GM23338 (cell line): ENCODE data around the gene TMEM143.
A peak's percentile ranks its signal among the peaks of the same experiment; 100 is the strongest.

Experiments
- CREB1 ChIP-seq: fragments of 250-450 bp; sonication (Bioruptor Pico); IDR thresholded peaks from 2 replicates; pipeline ENCODE4 v1.5.0; 2020; ENCODE audit warnings: low read depth, mild to moderate bottlenecking, moderate library complexity
- CTCF ChIP-seq, 2 experiments: fragments of 200-600 bp in 1 of 2; sonication (generic) in 1 of 2; conservative IDR thresholded peaks; 2 replicates each; pipeline versions ENCODE4 v1.5.1 to v1.6.1; 2016 to 2017; ENCODE audit warnings: antibody characterized with exemption in 2 of 2, low read depth in 2 of 2, mild to moderate bottlenecking in 2 of 2, moderate library complexity in 1 of 2
- ETS1 ChIP-seq: IDR thresholded peaks from 2 replicates; pipeline ENCODE4 v1.6.1; 2016; ENCODE audit warnings: antibody characterized with exemption
- EZH2 ChIP-seq: fragments of 200-600 bp; sonication (generic); IDR thresholded peaks from one replicate; pipeline ENCODE4 v1.8.0; 2017; ENCODE audit warnings: antibody characterized with exemption, mild to moderate bottlenecking, low read depth; ENCODE audit not compliant: unreplicated experiment
- EZH2phosphoT487 ChIP-seq: fragments of 200-600 bp; sonication (generic); IDR thresholded peaks from one replicate; pipeline ENCODE4 v1.8.1; 2018; ENCODE audit warnings: antibody characterized with exemption; ENCODE audit not compliant: unreplicated experiment
- JUNB ChIP-seq: IDR thresholded peaks from one replicate; pipeline ENCODE4 v1.6.1; 2016; ENCODE audit warnings: antibody characterized with exemption; ENCODE audit not compliant: unreplicated experiment
- NANOG ChIP-seq: IDR thresholded peaks from 2 replicates; pipeline ENCODE4 v1.6.1; 2016; ENCODE audit warnings: antibody characterized with exemption, borderline replicate concordance
- POLR2AphosphoS5 ChIP-seq: IDR thresholded peaks from 2 replicates; pipeline ENCODE4 v1.6.1; 2016; ENCODE audit warnings: antibody characterized with exemption, low read depth
- REST ChIP-seq: IDR thresholded peaks from one replicate; pipeline ENCODE4 v1.6.1; 2018; ENCODE audit warnings: antibody characterized with exemption; ENCODE audit not compliant: unreplicated experiment
- STAT1 ChIP-seq: IDR thresholded peaks from one replicate; pipeline ENCODE4 v1.6.1; 2016; ENCODE audit warnings: antibody characterized with exemption; ENCODE audit not compliant: unreplicated experiment
- ZNF114 ChIP-seq: fragments of 250-450 bp; sonication (Bioruptor Pico); IDR thresholded peaks from 2 replicates; pipeline ENCODE4 v1.5.0; 2020; ENCODE audit warnings: mild to moderate bottlenecking, moderate library complexity
- ZNF331 ChIP-seq: fragments of 250-450 bp; sonication (Bioruptor Pico); IDR thresholded peaks from 2 replicates; pipeline ENCODE4 v1.5.0; 2020; ENCODE audit warnings: low read depth, mild to moderate bottlenecking, moderate library complexity
- ZNF462 ChIP-seq: fragments of 250-450 bp; sonication (Bioruptor Pico); IDR thresholded peaks from 2 replicates; pipeline ENCODE4 v1.5.0; 2020; ENCODE audit warnings: mild to moderate bottlenecking, moderate library complexity

GRCh38 chr19:48394331-48395169, 30.8 kb upstream of the TMEM143 start:
- TF ChIP-seq POLR2AphosphoS5 (no peak), CTCF (conservative IDR thresholded peaks at IDR 0.05; ENCODE audit: low read depth in 2 of 2) (no peak), EZH2 (peak; percentile 42), ETS1 (no peak), REST (no peak), JUNB (no peak), STAT1 (no peak), EZH2phosphoT487 (no peak), NANOG (no peak), CREB1 (CRISPR knock-in tag) (no peak), ZNF331 (CRISPR knock-in tag) (no peak), ZNF462 (CRISPR knock-in tag) (no peak), ZNF114 (CRISPR knock-in tag) (no peak)
